Neural crest cell (in vitro differentiated cells): Measurements from ENCODE around the gene HERC2. TPM values are rescaled to one million over a fixed set of nuclear protein-coding genes. Genes with fewer than 3 reads are reported as not detected.
A peak's percentile ranks its signal among the peaks of the same experiment; 100 is the strongest.

Experiments
- DNase-seq: peaks from one replicate; pipeline ENCODE4 v3.0.0; 2021; ENCODE audit warnings: low read depth, mixed read lengths, low spot score
- H3K27ac Mint-ChIP-seq: one replicate; pipeline ENCODE4 v1.8.0; 2021; ENCODE audit warnings: mild to moderate bottlenecking, mixed read lengths; ENCODE audit not compliant: unreplicated experiment
- H3K27me3 Mint-ChIP-seq: 2 replicates; pipeline ENCODE4 v1.8.0; 2021; ENCODE audit warnings: low read depth, mild to moderate bottlenecking, mixed read lengths
- H3K36me3 Mint-ChIP-seq: 2 replicates; pipeline ENCODE4 v1.8.0; 2021; ENCODE audit warnings: low read depth, mild to moderate bottlenecking, mixed read lengths
- H3K4me1 Mint-ChIP-seq: 2 replicates; pipeline ENCODE4 v1.8.0; 2021; ENCODE audit warnings: mixed read lengths
- H3K4me3 Mint-ChIP-seq: one replicate; pipeline ENCODE4 v1.8.0; 2021; ENCODE audit warnings: mild to moderate bottlenecking, mixed read lengths
- H3K9me3 Mint-ChIP-seq: 2 replicates; pipeline ENCODE4 v1.8.0; 2021; ENCODE audit warnings: mixed read lengths
- CTCF ChIP-seq: fragments of 200-600 bp; sonication (generic); conservative IDR thresholded peaks from 2 replicates; pipeline ENCODE4 v1.5.0; 2021; ENCODE audit warnings: antibody characterized with exemption, mild to moderate bottlenecking
- total RNA-seq: library from RNA; stranded (reverse); gene quantifications from 2 replicates; pipeline ENCODE4 v1.2.1, GENCODE V29; 2021

HERC2 gene
- total RNA-seq, 1 donor from 2014 or later, result 83.6 TPM

- Mint-ChIP-seq H3K36me3 (peaks cover 20% of the 10 kb centered on the region), H3K4me3 (no peak overlapping the region), H3K9me3 (no peaks in the 10 kb centered on the region)
Observed at GRCh38 chr15:28109626-28110455, 212.1 kb downstream of the HERC2 start.

DNA sequence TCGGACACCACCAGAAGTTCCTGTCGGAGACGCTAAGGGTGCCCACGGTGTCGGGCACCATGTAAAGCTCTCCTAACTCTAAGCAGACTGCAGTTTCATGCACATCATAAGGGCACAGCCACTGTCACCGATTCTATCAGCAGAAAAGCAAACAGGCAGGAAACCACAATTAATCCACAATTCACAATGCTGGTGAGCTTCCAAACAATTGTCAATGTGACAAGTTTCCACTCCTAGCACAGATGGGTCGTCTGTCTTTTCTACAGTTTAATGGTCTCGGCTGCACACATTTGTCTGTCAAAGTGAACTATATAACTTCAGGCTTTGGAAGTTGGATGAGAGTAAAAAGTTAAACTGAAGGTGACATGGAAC, 214.1 kb downstream of the HERC2 start:
- no peak for DNase-seq
- Mint-ChIP-seq H3K9me3 (no peaks in the 10 kb centered on the region), H3K4me1 (peaks cover 15% of the 10 kb centered on the region), H3K27me3 (peaks cover 30% of the 10 kb centered on the region), H3K4me3 (peak overlapping the region; percentile 83), H3K36me3 (peaks cover 15% of the 10 kb centered on the region), H3K27ac (no peak overlapping the region)
- TF ChIP-seq CTCF, result no peak

More at GRCh38 chr15:28109626-28110455, 212.1 kb downstream of the HERC2 start:
- Mint-ChIP-seq H3K4me1 (peaks cover 4% of the 10 kb centered on the region), H3K27me3 (peaks cover 17% of the 10 kb centered on the region), H3K27ac (no peak overlapping the region)
- no peak for DNase-seq
- no peak for TF ChIP-seq CTCF

DNA sequence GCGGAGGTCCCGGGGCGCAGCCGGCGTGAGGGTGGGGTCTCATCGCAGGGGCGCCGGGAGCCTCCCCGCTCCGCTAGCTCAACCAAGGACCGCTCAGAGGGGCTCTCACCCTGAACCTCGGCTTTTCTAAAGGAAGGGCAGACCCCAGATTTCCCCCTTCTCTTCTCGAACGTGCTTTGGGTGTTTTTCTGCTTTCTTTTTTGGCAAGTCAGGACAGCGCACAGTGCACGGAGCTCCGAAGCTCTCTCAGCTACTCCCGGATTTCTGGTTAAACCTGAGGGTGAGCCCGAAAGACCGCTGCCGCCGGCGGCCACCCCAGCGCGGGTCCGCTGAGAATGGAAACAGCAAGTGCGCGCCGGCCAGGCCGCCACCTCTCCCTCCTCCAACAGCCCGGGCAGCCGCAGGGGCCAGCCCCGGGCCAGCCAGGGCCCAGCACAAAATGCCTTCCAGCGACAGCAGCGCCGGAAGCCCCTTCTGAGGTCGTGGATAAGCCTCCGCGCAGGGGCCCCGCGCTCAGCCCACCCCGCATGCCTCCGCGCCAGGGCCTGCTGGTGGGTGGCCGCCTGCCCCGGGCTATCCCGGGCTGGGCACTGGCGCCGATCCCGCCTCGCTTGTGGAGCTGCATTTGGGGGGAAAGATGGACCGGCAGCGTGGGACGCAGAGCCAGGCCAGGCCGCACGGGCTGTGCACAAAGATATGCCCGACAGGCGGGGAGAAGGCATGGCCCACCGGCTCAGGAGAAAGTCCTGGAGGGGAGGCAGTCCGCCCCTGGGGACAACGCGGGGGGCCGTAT, 214.7 kb downstream of the HERC2 start:
- H3K9me3 Mint-ChIP-seq, result no peaks in the 10 kb centered on the region
- peak overlapping the region; percentile 83 for H3K4me3 Mint-ChIP-seq
- DNase-seq, result no peak
- peaks cover 14% of the 10 kb centered on the region for H3K36me3 Mint-ChIP-seq
- H3K27ac Mint-ChIP-seq, result no peak overlapping the region
- H3K27me3 Mint-ChIP-seq, result peaks cover 30% of the 10 kb centered on the region
- TF ChIP-seq CTCF, result no peak
- H3K4me1 Mint-ChIP-seq, result peaks cover 15% of the 10 kb centered on the region

GRCh38 chr15:28106294-28107110, 215.5 kb downstream of the HERC2 start:
- peaks cover 33% of the 10 kb centered on the region for H3K27me3 Mint-ChIP-seq
- no peak for TF ChIP-seq CTCF

DNA sequence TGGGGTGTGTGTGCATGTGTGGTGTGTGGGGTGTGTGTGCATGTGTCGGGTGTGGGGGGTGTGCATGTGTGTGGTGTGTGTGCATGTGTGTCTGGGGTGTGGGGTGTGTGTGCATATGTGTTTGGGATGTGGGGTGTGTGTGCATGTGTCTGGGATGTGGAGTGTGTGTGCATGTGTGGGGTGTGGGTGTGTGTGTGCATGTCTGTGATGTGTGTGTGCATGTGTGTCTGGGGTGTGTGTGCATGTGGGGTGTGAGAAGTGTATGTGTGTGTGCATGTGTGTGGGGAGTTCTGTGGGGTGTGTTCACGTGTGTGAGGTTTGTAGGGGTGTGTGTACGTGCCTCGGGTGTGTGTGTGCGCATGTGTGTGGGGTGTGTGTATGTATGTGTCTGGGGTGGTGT, 216.2 kb downstream of the HERC2 start:
- Mint-ChIP-seq H3K36me3 (peaks cover 3% of the 10 kb centered on the region), H3K9me3 (no peaks in the 10 kb centered on the region), H3K4me1 (peaks cover 15% of the 10 kb centered on the region), H3K27ac (no peak overlapping the region), H3K4me3 (peak overlapping the region; percentile 80), H3K27me3 (peaks cover 39% of the 10 kb centered on the region)
- no peak for DNase-seq
- TF ChIP-seq CTCF, result no peak

More at GRCh38 chr15:28106294-28107110, 215.5 kb downstream of the HERC2 start:
- H3K27ac Mint-ChIP-seq, result no peak overlapping the region
- no peak overlapping the region for H3K4me3 Mint-ChIP-seq
- no peaks in the 10 kb centered on the region for H3K9me3 Mint-ChIP-seq
- DNase-seq, result no peak
- peaks cover 15% of the 10 kb centered on the region for H3K4me1 Mint-ChIP-seq
- H3K36me3 Mint-ChIP-seq, result peaks cover 6% of the 10 kb centered on the region
